WTC11 (cell line): Measurements from ENCODE around the gene MREG.

ENCODE experiments used
- RORB ChIP-seq: fragments of 250-450 bp; sonication (Bioruptor Pico); IDR thresholded peaks from 2 replicates; pipeline ENCODE4 v1.9.0; 2021; ENCODE audit warnings: mild to moderate bottlenecking
- TCF7 ChIP-seq: sonication (generic); formaldehyde crosslinking; IDR thresholded peaks from 2 replicates; pipeline ENCODE4 v1.8.0; 2022; ENCODE audit warnings: mild to moderate bottlenecking, low read depth, missing genetic modification reagents, moderate library complexity
- TEAD1 ChIP-seq: sonication (generic); formaldehyde crosslinking; IDR thresholded peaks from 2 replicates; pipeline ENCODE4 v1.8.0; 2022; ENCODE audit warnings: mild to moderate bottlenecking, missing genetic modification reagents
- TEAD4 ChIP-seq: sonication (generic); formaldehyde crosslinking; IDR thresholded peaks from 2 replicates; pipeline ENCODE4 v1.8.0; 2022; ENCODE audit warnings: mild to moderate bottlenecking, missing genetic modification reagents
- ZNF232 ChIP-seq: sonication (generic); formaldehyde crosslinking; IDR thresholded peaks from 2 replicates; pipeline ENCODE4 v1.8.0; 2022; ENCODE audit warnings: mild to moderate bottlenecking, missing genetic modification reagents
- TF ChIP-seq, protein P1 (sequence below): fragments of 200-600 bp; IDR thresholded peaks from 2 replicates; pipeline ENCODE4 v1.8.0; 2022; ENCODE audit warnings: antibody characterized with exemption

GRCh38 chr2:215973145-215973792 is 40.1 kb downstream of the MREG start:
- TF ChIP-seq, protein P1, sequence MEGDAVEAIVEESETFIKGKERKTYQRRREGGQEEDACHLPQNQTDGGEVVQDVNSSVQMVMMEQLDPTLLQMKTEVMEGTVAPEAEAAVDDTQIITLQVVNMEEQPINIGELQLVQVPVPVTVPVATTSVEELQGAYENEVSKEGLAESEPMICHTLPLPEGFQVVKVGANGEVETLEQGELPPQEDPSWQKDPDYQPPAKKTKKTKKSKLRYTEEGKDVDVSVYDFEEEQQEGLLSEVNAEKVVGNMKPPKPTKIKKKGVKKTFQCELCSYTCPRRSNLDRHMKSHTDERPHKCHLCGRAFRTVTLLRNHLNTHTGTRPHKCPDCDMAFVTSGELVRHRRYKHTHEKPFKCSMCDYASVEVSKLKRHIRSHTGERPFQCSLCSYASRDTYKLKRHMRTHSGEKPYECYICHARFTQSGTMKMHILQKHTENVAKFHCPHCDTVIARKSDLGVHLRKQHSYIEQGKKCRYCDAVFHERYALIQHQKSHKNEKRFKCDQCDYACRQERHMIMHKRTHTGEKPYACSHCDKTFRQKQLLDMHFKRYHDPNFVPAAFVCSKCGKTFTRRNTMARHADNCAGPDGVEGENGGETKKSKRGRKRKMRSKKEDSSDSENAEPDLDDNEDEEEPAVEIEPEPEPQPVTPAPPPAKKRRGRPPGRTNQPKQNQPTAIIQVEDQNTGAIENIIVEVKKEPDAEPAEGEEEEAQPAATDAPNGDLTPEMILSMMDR = no peak
- no peak for TF ChIP-seq TEAD4 (CRISPR knock-in tag)
- no peak for TF ChIP-seq RORB (CRISPR knock-in tag)
- no peak for TF ChIP-seq TCF7 (CRISPR knock-in tag)
- TF ChIP-seq TEAD1 (CRISPR knock-in tag) = no peak
- no peak for TF ChIP-seq ZNF232 (CRISPR knock-in tag)
